HPDE6-E6E7 (cell line): Measurements from ENCODE around the gene TOX3.

Source experiments
- DNase-seq: peaks from one replicate; pipeline ENCODE4 v3.0.0; 2011; ENCODE audit warnings: missing footprints; ENCODE audit errors: extremely low spot score

TOX3 gene

DNA sequence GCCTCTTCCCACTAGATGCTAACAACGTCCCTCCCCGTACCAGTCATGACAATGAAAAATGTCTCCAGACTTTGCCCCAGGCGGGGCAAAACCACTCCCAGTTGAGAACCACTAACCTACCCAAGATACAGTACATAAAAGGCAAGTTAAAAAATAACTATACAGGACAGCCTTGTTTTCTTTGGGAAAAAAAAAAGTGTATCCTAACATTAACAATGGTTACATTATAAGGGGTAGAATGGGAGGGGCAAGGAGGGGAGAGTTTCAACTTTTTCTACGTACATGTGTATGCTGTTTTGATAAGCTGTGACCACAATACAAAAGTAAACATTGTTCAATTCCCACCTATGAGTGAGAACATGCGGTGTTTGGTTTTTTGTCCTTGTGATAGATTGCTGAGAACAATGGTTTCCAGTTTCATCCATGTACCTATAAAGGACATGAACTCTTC is 94.9 kb downstream of the TOX3 start:
- no peak for DNase-seq

DNA sequence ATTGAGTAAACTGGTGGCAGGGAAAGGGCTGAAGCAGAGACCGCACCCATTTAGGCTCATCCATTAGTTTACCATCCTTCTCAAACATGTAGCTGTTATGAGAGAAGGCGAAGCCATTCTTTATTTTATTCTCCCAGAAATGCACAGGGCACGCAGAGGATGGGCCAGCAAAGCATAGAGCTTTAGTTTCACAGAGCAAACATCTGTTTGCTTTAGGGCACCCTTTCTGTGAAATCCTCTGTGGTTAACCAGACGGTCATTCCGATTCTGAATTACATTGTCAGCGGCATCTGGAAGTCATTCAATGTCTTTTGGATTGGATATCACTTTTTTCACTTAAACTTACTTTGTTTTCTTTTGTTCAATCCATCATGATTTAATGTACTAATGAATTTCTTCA is 96.0 kb downstream of the TOX3 start:
- no peak for DNase-seq

DNA sequence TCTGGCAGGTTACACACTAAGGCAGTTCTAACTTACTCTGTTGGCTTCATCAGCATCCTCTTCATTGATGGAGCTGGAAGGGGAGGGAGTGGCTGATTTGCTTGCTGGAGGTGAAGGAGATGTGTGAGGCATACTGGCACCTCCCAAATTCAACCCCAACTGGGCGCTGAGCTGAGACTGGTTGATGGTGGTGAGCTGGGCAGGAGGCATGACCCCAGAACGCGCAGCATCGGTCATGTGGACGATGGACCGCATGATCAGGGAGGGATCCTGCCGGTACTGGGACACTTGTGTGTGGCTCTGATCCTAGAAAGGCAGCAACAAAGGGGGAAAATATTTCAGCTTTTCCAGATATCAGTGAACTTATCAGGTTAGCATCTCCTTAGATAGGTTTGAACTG is 96.7 kb downstream of the TOX3 start:
- DNase-seq, result no peak

DNA sequence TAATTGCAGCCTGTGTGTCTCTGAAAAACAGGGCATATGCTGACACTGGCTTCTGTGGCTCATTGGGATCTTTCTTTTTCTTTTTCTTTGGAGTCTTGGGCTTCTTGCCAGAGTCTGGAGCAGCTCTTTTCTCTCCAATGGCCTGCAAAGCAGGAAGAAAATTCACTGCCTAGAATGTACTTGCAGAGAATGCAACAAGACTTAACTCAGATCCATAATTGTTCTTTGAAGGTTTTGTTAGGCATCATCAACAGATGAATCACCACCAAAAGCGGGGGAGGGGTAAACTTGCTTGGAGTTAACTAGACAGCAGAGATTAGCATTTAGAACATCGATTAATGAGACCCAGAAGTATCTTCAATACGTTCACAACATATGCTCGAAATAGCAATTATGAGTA is 100.9 kb downstream of the TOX3 start:
- DNase-seq, result no peak

DNA sequence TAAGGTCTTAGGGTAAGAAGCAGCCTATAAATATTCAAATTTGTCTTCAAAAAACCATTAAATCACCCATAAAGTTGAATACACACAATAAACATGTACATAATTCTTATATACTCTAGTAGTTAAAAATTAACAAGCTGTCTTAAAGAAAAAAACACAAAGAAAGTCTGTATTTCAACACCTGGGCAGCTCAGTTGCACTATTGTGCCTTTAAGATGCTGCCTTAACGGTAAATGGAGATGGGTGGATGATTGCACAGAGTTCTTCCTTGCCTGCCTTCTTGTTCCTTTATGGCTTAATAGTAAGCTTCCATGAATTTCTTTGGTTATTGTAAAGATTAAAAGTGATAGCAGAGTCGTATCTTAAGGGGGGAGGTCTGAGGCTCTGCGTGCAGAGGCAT is 105.1 kb downstream of the TOX3 start:
- no peak for DNase-seq

DNA sequence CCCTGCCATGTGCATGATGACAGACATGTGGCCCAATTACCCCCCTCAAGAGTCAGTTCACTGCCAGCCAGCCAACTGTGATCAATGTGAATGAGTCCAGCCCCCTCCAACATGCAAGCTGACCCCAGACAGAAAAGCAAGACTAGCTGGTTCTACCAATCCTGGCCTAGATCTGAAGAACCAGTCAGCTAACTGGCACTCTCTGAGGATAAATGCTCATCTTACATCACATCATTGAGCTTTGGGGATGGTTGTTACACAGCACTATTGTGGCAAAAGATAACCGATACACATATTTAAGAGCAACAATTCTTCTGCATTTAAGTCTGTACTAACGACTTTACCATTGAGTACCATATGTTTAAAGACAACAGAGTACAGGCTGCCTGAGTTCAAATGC is 106.7 kb downstream of the TOX3 start:
- no peak for DNase-seq

DNA sequence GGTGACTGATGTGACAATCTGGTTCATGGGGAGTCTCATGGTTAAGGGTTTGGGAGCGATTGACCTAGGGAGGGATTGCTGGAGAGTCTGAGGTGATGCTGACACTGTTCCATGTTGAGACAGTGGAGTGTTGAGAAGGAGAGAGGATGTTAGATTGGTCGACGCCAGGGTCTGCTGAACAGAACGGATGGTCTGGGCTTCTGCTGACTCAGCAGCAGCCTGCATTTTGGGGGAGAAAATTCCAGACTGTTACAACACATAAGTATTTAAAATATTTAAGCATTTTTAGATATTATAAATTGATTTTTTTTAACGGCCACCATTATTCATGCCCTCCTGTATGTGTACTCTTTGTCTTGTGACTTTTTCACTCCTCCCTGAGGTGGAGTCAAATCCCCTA is 107.2 kb downstream of the TOX3 start:
- no peak for DNase-seq

DNA sequence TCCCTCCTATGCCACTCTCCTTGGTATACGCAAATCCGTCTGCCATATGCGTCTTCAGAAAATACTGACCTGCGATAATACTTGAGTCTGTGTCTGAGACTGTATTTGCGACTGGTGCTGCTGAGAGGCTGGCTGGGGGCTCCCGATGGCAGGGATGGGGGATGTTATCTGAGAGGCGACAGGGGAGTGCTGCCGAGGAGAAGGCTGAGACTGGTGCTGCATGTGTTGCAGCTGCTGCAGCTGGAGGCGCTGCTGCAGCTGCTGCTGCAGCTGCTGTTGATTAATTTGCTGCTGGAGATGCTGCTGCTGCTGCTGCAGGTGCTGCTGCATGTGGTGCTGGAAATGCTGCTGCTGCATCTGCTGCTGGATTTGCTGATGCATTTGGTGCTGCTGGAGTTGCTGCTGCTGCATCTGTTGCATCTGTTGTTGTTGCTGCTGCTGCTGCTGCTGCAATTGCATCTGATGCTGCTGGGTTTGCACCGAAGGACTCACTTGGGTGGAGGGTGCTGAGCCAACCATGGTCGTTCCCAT is 107.7 kb downstream of the TOX3 start:
- DNase-seq, result no peak

DNA sequence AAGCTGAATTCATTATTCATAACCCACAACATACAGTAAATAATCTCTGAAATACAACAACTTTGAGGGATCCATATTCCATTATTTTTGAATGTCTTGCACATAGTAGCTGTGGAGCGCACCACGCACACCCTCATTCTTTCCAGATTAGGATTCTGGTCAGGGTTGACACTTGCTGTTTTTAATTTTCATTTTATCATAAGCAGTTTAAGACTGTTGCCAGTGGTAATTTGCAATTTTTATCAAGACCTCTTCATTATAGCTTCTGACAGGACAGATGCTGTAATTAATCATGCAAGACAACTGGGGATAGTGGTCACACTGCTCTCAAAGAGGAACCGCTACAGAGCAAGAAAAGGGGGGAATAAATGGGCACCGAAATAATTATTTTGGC is 109.7 kb downstream of the TOX3 start:
- DNase-seq, result no peak

DNA sequence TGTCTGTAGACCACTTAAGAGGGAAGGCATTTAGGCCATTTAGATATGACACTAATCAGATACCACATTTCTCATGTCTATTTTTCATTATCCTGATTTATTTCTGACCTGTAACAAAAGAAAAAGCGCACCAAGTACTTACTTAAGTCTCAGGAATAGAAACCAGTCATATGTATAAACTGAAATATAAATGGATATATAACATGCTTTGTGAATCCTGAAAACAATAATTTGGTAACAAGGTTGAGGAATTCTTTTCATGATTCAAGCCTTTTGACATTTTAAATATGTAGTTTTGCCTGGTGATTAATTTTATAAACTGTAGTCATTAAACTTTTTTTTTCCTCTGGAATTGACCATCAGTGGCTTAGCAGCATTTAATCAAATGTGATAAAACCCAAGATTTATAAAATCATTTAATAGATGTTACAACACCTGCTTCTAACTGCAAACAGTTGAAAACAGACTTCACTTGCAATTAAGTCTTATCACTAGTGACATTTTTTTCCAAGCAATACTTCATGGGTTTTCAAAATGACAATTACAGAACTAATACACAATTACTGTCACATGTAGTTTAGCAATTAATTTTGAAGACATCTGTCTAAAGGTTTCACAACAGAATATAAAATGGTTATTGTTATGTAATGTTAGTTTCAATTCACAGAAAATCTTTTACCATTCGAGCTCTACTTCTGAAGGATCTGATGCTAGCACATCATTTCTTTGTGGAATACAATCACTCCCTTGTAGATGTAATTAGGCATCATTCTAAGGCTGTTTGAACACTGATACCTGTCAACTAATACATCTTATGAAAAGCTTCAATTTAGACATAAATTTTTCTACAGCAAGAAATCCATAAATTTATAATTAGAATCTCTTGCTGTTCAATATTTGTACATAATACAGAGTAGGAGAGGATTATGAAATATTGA is 110.3 kb downstream of the TOX3 start:
- DNase-seq, result no peak

DNA sequence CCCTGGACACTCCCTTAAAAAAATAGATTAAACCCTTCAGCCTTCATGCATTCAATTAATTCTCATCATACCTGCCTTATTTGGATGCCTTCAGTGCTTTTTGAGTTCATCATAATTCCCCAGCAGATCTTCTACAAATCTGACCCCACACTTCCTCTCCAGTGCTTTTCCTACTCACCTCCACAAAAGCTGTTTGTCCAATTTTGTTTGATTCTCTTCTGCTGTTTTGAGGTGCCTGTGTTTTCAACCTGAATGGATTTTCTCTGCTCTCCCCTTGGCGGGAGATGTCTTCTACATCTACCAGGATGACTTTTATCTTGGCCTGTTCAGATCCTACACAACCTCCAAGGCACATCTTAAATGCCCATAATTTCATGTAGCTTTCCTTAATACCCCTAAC is 112.7 kb downstream of the TOX3 start:
- no peak for DNase-seq

DNA sequence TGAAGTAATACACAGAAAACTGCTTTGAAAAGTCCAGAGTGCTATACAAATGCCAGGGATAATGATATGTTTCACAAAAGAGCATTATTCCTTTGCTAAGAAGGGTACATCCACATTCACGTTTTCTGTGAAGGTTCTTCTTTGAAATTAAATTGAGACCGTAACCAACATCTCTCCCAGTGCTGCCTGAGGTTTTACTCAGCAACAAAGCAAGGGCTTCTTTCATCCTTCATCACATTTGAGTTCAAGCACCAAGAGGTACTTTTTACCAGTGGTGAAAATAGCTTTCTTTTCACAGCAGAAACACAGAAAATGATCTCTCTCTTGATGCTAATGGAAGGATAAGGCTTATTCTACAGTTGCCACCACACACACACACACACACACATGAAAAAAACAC is 113.3 kb downstream of the TOX3 start:
- no peak for DNase-seq

DNA sequence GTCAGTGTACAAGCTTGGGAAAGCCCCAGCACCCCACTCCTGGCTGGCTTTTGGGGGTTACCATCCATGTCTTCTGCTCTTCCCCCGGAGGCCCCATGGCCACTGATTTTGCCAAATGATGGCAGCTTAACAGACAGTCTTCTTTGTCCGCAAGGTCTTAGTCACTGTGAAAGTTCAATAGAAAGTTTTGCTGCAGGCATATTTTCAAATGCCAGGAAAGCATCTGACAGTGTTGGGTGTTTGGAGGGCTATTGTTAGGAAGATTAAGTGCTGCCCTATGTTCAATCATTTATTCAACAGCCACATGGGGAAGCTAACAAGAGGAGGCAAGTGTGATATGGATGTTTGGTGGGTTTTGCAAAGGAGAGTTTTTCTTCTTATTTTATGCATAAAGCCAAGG is 122.4 kb downstream of the TOX3 start:
- DNase-seq, result no peak

DNA sequence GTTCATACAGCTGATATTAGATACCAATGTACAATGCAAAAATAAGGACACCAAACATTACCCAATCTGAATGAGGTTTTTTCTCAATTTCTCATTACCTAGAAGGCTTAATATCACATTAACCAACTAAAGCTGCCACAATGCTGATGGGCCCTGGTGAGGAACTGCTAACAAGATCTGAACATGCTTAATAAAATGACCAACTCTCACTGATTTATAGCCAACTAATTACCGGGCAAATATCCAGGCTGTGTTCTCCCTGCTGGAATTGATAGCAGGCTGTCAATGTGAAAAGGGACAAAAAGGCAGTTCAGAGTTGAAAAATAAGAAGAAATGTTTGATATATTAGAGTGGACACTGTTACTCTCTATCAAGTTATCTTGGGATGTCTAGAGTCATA is 124.6 kb downstream of the TOX3 start:
- DNase-seq, result no peak

DNA sequence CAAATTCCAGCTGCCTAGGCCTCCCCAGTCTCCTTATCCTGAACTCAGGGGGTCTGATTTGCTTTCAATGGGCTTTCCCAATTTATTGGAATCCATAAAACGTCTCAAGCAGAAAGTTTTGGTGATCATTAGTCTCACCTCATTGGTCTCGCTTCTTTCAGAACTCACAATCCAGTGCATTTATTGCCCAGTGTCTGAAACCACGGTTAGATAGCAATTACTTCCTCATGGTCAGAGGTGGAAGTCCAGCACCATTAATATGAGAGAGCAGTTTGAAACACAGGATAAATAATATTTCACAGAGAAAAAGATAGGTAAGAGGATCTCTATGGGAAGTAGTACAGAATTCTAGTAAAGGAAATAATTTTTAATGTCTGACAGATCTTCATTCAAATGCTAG is 128.7 kb downstream of the TOX3 start:
- no peak for DNase-seq

DNA sequence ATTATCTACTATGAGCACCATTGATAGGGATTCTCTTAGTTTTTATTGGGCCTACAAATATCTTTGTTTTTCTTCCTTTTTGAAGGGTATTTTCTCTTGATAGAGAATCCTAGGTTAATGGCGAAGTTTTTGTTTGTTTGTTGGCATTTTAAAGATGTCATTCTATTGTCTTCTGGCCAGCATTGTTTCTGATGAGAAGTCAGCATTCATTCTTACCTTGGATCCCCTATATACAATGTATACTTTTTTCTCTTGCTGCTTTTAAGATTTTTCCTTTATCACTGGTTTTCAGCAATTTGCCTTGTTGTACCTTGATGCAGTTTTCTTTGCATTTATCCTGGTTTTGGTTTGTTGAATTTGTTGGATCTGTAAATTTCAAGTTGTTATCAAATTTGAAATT is 130.1 kb downstream of the TOX3 start:
- DNase-seq, result no peak

DNA sequence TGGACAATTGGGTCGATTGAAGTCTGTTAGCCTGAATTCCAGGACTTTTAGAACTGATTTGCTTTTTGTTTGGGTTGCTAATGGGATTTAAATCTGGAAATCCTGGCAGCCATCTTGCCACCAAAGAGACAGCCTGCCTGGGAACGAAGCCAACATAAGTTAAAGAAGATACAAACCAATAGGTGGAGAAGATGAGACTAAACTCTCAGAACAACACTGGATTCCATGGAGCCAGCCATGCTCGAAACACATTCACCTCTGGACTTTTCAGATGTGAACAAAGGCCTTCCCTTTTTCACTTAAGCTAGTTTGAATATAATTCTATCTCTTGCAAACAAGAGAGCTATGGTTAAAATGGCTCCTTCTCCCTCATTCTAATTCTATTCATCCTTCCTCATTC is 135.9 kb downstream of the TOX3 start:
- no peak for DNase-seq

DNA sequence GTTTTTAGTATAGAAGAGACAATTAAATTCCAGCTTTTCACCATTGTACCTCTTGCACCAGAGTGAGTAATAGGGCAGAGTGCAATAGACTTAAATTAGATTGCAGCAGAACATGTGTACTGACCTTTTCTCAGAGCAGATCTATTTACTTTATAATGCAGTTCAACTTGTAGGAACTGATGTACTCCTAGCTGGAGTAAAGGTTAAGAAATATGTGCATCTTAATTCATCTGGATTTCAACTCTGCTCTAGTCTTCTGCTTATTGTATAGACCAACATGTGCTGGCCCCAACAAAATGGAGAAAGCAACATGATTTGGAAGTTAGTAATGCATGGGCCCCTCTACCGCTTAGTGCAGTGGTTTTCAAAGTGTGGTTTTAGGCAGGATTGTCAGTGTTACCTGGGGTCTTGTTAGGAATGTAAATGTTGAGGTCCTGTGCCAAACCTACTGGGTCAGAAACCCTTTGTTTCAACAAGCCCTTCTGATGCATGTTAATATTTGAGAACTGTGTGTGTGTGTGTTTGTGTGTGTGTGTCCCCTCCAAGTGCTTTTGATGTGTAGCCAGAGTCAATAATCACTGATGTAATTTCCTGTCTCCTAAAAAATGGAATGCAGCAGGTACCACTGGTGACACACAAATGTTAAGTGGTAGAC is 138.6 kb downstream of the TOX3 start:
- DNase-seq, result no peak

DNA sequence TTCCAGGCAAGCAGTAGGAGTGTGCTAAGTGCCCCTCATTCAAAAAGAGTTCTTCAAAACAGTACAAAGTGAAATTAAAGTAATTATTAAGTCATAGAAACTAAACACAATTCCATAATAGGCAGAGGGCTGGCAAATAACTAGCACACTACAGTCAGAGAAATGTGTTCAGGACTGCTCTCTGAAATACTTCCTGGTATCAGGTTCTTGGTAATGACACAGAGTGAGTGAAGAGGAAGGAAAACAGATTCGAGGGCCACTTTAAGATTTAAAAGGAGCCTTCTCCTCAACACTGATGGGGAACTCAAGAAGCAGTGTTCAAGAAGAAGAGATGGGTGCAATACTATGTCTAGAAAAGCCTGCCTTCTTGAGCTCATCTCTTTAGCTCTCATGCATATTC is 139.2 kb downstream of the TOX3 start:
- no peak for DNase-seq

DNA sequence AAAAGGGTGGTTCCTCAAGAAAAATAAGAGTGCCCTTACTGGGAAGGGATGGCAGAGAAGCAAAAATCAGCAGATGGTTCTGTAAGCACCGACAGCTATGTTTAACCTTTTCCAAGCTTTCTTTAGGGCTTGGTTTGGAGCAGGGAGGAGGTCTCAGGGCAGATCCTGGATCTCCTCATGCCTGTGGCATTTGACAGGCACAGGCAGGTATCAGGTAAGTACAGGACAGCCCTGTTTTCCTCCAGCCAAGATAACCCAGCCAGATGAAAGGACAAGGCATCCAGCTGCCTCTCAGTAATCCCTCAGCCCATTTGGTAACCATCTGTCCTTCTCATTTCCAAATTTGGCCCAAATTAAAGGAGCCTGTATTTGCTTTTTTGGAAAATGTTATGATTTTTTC is 141.5 kb downstream of the TOX3 start:
- no peak for DNase-seq

DNA sequence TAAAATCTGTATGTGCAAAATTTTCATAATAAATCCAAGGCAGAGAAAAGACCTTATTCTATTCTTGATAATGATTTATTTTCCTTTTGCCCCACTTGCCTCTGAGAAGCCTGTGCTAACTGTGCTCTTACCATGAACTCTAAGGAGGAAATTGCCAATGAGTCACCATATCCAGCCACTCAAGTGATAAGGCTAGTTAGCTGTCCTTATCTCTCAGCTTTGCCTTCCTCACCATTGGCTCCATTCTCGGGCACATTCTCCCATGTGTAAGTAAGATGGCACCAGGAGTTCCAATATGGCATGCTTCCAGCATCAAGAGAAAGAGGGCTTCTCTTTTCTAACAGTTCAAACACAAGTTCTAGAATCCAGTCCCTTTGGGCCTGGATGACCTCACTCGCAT is 142.4 kb downstream of the TOX3 start:
- DNase-seq, result no peak

DNA sequence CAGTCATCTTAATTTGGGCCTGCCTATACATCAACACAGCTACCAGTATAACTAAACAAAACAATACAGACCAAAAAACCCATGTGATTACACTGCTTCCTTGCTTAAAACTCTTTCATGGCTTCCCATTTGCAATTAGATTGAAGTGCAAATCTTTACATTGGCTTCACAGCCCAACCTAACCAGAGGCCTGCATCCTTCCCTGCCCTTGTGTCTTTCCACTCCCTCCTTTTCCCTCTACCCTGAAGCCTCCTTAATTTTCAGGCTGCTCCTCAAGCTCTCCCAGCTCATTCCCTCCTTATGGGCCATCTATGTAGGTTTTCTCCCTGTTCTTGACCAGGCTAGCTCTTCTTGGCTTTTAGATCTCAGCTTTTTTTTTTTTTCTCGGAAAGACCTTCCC is 147.8 kb downstream of the TOX3 start:
- DNase-seq, result no peak

DNA sequence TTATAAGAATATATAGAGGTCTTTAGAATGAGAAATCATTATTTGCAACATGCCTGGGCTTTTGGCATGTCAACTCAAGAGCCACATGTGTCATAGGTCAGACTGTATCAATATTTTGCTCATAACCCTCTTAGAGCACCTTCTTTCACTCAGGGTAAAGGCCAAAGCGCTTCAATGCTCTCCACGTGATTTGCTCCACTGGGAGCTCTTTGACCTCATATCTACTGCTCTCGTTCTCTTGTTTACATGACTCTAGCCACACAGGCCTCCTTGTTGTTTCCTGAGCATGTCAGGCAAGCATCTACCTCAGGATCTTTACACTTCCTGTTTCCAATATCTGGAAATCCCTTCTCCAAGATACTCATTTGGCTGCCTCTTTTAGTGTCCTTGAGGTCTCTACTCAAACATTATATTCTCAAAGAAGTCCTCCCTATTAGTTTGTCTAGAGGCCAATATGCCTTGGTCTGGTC is 148.4 kb downstream of the TOX3 start:
- DNase-seq, result no peak
